ELR (cell line): ENCODE measurements around the gene ST6GALNAC6.

Experiments used
- DNase-seq: peaks from one replicate; pipeline ENCODE4 v3.0.0-alpha.2; 2015; ENCODE audit warnings: low read depth

ST6GALNAC6 gene

DNA sequence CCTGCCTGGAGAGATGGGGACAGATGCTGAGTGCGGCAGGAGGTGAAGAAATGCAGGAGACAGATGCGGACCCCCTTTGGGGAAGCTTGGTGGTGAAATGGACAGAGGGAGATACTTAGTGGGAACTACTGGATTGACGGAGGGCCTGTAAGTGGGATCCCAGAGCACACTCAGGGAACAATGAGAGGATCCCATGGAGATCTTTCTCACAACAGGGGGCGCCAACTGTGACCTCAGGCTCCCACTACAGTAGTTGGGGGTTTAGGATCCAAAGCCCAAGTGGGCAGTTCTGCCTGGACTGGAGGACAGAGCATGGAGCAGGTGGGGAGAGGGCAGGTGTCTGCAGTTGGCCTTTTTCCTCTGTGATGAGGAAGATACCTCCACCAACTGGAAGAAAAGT is 34.8 kb upstream of the ST6GALNAC6 start:
- no peak for DNase-seq

DNA sequence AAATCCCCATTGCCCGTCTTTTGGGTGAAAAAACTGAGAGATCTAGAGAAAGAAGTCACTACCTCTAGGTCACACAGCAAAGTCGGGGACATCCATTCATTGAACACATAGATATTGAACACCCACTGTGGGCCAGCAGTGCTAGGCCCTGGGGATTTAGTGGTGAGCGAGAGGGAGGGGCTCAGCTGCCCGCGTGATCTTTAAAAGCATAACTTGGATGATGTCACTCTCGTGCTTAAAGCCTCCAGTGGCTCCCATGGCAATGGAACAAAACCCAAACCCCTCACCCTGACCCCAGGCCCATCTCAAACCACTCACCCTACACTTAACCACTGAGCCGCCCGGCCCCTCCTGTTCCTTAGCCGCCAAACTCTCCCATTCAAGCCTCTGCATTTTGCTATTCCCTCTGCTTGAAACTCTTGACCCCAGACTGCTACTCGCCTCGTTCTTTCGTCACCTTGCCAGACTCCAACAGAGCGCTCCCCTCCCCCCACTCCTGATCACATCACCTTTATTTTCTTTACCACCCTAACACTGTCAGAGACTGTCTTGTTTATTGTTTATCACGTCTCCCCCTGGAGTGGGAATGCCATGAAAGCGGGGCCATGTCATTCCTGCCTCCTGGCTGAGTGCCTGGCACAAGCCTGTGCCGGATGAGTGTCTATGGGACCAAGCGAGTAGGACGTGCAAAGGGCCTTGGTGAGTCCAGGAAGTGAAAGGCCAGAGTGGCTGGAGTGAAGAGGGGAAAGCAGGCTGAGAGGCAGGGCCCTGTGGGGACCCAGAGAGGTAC is 31.9 kb upstream of the ST6GALNAC6 start:
- DNase-seq: peak; percentile 78

DNA sequence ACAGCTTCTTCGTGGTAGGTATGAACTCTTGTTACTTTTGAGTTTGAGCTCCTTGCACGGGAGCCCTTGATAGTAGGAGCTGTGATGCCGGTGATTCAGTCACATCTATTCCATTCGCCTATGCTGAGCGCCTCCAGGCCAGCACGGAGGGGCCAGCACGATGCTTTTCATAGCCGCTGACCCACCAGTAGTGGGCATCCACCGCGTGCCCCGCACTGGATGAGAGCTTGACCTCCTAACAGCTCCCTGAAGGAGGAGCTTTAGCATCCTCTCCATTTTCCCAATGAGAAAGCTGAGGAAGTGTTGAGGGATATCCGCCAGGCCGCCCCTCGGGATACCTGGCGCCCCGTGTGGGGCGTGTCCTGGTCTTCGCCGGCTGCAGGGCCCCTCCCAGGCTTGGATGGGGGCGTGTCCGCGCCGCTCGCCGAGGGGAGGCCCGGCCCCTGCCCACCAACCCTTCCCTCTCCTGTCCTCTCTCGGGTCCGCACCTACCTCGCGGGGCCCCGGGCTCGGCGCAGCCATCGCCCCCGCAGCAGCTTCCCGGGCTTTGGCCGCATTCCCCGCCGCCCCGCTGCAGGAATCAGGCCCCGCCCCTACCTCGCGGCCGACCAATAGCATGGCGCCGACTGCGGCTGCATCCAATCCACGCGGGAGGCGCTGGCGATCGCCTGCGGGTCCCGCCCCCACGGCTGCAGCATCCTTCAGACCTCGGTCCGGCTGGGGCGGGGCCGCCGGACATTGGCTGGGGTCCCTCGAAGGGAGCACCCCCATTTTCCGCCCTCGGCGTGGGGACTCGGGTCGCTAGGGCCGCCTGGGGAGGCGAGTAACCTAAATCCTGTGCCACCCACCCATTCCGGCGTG is 31.1 kb upstream of the ST6GALNAC6 start, which contains the start of gene PIP5KL1:
Gene PIP5KL1 (minus strand): TSS at position 547 of the 861 bp plus-strand sequence. CDS start 25 bp downstream, at position 522.
- DNase-seq: peak; percentile 92

DNA sequence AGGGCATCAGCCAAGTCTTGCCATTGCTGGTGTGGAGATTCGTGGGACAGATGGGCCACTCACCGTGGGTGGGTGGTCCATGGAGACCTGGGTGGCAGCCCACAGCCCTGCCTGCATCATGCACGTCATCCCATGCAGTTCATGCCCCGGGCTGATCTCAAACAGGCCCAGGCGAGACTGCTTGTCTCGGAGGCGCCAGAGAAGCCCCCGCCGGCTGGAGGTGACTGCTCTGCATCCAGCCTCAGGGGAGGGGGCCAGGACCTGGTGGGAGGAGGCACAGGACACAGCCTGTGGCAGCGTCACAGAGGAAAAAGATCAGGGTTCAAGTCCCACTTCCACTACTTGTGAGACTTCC is 30.2 kb upstream of the ST6GALNAC6 start:
- no peak for DNase-seq

DNA sequence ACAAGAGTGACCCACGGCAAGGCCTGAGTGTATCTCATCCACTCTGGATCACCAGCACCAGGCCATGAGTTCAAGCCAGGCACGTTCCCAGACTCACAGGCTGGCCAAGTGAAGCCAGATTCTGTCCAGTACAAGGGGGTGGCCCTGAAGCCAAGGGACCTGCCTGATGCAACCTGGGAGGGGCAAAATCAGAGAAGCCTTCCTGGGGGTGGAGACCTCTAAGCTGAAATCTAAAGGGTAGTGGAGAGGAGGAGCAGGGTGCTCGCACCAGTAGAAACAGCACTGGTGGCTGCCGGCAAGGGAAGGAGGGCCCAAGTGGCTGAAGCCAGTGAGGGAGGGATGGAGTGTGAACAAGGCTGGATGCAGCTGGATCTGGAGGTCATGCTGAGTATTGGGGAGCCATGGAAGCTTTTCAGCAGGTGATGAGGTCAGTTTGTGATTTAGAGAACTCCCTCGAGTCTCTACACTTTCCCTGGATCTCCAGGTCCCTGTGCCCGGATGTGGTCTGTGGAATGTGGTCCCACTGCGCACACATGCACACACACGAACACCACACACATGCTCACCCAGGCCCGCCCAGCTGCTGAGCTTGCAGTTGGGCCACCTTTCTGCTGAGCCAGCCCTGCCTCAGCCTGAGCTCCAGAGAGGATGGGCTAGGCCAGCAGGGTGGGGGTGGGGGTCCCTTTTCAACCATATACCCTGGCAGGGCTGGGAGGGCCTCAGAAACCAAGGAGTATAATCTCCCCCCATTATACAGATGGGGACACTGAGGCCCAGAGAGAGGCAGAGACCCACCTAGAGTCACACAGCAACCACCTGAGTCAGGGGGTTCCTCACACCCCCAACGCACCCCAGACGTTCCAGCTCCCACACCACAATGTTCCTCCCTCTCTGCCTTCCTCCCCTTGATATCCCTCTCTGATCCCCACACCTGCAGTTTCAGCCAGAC is 29.5 kb upstream of the ST6GALNAC6 start:
- DNase-seq: peak; percentile 37

DNA sequence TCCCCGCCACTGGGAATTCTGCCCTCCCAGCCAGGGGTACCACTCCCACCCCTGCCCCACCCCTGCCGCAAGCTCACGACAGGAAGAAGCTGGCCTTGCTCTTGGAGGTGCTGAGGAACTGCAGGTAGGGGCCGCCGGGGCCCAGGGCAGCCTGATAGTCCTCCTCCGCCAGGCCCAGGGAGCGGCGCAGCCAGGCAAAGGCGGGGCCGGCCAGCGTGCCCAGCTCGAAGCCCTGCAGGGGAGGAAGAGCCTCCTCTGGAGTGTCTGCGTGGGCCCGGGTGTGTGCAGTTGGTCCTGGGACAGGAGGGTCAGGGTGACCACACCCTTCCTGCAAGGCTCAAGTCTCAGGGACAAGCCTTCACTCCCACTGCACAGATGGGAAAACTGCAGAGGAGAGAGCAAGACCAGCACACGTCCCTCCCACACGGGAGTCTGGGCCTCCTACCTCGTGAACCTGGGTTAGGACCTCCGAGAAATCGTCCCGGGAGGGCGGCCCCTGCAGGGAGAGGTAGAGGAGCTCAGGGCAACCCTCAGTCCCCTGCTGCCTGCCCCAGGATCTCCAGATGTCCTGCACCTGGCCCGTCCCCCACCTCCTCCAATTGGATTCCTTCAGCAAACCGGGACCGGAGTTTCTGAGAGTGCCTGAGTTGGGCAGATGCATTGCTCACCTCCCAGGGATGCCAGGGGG is 28.7 kb upstream of the ST6GALNAC6 start:
- no peak for DNase-seq

DNA sequence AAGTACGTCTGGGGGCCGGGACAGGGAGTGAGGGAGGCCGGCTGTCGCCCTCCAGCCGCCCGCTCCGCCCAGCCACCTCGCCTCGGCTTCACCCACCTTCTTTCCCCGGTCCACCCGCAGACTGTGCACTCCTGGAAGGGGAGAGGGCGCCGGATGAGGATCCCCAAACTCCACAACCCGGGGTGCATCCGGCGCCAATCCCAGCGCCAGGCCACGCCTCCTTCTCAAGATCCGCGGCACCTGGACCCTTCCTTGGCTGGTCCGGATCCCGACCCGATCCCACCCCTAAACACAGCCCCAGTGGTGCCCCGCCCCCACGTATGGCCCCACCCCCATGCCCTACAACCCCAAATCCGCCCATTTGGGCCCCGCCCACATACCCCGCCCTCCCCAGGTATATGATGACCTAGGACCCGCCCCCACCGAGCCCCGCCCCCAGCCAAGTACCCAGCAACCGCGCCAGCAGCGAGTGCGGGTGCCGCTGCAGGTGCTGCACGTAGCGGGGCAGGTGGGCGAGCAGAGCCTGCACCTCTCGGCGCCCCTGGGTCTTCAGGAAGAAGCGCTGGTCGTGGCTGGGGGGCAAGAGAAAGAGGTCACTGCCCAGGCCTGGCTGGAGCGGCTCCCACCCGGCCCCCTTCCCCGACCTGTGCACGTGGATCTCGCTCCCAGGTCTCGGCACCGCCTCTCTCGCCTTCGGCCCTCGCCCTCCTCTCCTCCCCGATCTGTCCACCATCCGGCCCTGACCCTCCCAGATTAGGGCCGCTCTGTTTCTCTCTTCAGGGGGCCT is 28.0 kb upstream of the ST6GALNAC6 start:
- DNase-seq: no peak

DNA sequence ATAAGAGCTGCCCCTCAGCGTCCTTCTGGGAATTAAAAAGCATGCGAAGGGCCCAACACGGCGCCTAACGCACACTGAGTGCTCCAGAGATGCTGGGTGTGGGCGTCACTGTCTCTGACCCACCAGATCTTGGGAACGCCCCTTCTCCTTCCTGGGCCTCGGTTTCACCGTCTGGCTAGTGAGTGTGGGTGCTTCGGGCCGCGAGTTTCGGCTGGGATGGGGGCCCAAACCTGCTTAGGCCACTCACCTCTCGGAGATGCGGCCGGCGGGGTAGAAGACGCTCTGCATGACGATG is 27.4 kb upstream of the ST6GALNAC6 start:
- no peak for DNase-seq

DNA sequence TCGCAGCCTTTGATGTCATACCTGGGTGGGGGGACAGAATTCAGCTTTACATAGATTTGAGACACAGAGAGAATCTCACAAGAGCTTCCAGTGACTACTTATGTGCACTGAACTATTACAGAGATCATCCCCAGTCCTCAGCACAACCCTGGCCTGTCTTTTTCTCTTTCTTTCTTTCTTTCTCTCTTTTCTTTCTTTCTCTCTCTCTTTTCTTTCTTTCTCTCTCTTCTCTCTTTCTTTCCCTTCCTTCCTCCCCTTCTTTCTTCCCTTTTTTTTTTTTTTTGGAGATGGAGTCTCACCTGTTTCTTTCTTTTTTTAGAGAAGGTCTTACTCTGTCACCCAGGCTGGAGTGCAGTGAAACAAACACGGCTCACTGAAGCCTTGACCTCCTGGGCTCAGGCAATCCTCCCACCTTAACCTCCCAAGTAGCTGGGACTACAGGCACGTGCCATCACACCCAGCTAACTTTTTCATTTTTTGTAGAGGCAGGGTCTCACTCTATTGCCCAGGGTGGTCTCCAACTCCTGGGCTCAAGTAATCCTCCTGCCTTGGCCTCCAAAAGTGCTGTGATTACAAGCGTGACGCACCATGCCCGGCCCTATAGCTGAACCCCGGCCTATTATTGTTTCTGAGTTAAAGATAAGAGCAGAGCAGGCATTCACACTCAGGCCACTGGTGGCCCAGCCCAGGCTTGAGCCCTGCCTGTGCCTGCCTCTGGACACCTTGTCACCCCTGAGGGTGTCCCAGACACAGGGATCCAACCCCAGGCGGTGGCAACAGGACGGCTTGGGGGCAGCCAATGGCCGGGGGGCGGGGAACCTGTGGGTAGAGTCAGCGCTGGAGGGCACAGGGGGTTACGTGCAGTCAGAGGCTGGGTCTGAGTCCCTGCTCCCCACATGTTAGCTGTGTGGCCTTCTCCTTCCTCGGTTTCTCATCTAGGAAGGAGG is 26.8 kb upstream of the ST6GALNAC6 start:
- DNase-seq: no peak

DNA sequence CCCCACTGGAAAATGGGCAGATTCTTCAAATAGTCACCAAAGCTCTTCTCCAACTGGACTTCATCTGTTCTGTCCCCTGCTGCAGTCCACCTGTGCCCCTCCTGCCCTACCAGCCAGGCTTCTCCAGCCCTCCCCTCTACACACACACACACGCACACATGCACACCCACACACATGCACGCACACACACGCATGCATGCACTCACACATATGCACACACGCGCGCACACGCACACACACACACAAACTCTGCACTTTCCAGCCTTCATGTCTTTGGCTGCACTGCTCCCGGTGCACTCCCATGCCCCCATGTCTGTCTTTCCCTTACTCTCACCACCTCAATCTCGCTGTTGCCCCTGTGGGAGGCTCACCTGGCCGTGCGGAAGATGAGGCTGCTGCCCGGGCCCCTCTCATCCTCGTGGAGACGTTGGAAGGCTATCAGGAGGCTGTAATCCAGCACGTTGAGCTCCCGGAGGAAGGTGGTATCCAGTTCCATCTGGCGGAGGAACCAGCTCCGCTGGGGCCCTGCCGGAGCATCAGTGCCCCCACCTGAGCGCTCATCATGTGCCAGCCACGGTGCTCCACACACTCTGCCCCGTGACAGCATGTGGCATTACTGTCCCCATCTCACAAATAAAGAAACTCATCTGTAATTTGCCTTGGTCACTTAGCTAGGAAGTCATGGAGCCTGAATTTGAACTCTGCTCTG is 25.5 kb upstream of the ST6GALNAC6 start:
- no peak for DNase-seq

DNA sequence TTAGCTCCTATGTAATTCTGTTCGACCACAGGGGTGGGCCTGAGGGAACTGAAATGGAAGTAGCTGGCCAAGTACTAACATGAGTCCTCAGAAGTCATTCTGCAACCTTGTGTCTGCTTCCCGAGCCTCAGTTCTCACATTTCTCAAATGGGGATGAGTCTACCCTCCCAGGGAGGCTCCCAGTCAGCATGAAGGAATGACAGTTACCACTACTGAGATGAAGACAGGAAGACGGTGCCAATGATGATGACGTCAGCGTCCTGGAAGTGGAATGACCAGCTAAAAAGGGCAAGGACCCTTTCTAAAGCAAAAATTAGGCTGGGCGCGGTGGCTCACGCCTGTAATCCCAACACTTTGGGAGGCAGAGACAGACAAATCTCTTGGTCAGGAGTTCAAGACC is 24.4 kb upstream of the ST6GALNAC6 start:
- DNase-seq: peak; percentile 99

DNA sequence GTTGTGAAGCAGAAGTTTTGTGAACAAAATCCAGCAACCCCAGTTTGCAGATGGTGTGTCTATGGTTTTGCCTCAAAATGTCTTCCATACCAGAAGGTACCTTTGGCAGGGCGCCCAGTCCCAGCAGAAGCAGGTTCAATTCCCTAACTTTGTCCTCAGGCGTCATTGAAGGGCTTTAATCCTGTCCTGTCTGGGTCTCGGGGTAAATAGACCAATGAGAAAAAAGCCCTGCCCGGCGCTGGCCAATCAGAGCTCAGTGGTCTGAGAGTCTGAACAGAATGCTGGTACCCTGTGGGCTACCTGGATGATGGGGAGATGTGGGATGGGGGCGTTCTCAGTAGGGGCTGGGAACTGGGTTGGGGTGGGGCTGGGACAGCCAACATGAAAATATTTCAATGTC is 23.6 kb upstream of the ST6GALNAC6 start:
- DNase-seq: no peak

DNA sequence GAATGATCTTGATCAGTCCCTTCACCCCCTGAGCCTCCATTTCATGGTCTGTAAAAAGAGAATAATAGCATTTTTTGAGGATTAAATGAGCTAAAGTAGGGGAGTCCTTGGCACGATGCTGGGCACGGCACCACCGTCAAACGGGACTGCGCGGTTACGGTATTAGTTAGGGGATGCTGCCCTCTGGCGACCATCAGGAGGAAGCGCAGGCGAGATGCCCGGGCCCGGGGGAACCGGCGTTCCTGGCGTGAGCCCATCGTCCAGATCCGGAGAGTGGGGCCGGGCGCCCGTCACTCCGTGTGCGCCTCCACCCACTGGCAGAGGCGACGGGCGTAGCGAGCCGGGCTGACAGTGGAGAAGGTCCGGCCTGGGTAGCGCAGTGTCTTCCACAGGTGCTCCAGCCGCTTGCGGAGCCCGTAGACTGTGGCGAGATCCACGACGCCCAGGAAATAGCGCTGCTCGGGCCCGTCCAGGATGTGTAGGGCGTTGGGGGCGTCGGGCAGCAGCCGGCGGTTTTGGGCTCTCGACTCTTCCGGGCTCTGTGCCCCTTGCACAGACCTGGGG is 22.2 kb upstream of the ST6GALNAC6 start:
- DNase-seq: peak; percentile 67

DNA sequence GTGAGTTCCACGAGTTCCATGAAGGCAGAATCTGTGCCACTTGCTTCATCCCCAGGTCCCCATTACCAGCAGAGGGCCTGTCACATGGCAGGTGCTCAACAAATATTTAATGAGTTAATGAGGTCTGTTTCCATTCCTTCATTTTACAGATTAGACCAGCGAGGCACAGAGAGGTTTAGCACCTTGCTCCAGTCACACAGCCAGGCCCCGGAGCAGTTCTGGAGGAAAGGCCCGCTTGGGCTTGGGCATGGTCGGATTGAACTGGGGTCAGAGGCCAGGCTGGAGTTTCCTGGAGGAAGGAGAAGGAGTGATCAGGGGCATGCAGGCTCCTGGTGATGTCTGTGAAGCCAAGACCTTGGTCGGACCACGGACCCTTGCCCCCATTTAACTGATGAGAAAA is 21.4 kb upstream of the ST6GALNAC6 start:
- DNase-seq: no peak

DNA sequence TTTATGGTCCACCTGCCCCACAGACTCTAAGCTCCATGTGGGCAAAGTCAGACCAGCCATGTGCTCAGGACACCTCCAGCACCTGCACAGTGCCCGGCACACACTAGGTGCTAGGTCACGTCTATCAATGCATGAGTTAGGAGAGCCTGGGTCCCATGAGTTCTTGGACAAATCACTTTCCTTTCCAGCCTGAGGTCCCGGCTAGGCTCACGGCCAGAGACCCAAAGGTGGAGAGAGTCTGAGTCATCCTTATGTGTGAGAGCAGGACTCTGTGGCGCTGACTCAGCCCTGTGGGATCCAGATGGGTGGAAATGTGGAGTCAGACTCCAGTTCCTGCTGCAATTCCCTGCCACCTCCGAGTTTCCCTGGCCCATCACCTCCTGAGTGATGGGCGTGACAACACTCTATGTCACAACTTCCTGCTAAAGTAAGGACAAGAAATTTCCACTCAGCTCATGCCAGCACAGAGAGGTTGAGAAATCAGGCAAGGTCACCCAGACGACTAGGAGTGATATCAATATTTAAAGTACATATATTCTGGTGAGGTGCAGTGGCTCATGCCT is 19.9 kb upstream of the ST6GALNAC6 start:
- peak; percentile 100 for DNase-seq

DNA sequence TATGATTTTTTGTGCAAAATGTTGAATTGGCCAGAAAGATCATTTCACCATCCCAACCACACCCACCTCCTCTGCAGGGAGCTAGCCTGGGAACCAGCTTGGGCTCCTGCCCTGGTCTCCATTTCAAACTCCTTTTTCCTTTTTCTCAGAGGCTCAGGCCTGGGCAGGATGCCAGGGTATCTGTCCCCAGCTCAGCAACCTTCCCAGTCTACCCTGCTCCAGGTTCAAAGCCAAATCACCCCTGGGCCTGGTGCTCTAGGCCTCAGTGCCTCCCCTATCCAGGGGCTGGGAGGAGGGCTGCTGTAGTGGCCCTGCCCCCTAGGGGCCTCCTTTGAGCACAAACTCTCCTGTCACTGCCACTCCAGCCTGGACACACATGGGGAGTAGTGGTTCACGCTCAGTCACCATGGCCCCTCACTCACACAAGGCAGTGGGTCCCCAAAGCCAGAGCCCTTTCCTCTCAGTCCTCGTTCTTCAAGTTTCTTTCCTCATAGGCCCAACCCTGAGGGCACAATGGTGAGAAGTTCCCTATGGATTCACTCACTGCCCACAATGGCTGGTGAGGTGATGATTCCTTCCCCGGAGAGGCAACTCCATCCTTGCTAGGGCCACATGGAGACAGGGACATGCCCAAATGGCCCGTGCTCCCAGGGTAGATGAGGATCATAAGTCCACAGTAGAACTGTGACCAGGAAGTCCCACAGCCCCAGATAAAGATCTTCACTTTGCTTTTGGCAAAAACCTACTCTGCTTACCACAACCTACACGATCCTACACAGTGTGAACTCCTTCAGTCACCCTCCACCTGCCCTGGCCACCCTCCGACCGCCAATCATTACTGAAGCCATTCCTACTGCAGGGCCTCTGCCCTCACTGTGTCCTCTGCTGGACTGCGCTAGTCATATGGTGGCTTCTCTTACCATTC is 19.0 kb upstream of the ST6GALNAC6 start:
- peak; percentile 41 for DNase-seq

DNA sequence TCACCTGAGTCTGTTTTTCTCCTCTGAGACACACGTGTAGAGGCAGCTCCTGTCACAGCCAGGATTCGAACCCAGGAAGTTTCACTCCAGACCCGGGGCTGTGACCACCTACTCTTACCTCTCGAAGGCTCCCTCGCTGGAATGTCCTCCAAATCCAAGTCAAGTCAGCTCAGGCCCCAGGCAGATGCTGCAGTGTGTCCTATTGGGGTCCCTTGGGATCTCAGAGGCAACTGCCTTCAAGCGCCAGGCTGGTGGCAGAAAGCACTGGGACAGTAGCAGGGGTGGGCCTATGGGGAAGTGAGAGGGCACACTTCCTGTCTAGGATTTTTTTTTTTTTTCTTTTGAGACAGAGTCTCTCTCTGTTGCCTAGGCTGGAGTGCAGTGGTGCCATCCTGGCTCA is 18.2 kb upstream of the ST6GALNAC6 start:
- no peak for DNase-seq
